ENCODE data around the gene RPL22.

GRCh38 chr1:6145864-6146410 lies 53.5 kb downstream of the RPL22 start:
- TF ChIP-seq, protein P1, sequence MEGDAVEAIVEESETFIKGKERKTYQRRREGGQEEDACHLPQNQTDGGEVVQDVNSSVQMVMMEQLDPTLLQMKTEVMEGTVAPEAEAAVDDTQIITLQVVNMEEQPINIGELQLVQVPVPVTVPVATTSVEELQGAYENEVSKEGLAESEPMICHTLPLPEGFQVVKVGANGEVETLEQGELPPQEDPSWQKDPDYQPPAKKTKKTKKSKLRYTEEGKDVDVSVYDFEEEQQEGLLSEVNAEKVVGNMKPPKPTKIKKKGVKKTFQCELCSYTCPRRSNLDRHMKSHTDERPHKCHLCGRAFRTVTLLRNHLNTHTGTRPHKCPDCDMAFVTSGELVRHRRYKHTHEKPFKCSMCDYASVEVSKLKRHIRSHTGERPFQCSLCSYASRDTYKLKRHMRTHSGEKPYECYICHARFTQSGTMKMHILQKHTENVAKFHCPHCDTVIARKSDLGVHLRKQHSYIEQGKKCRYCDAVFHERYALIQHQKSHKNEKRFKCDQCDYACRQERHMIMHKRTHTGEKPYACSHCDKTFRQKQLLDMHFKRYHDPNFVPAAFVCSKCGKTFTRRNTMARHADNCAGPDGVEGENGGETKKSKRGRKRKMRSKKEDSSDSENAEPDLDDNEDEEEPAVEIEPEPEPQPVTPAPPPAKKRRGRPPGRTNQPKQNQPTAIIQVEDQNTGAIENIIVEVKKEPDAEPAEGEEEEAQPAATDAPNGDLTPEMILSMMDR (conservative IDR thresholded peaks at IDR 0.05; ENCODE audit: low read depth, low read length) = no peak
- TF ChIP-seq POLR2A (IDR thresholded peaks at IDR 0.05; ENCODE audit: low read depth, low read length) (no peak), CEBPB (IDR thresholded peaks at IDR 0.05; ENCODE audit: low read depth, low read length) (no peak), CHD1 (IDR thresholded peaks at IDR 0.05; ENCODE audit: low read depth, low read length) (no peak), USF2 (IDR thresholded peaks at IDR 0.05; ENCODE audit: low read depth, low read length) (no peak), SMC3 (IDR thresholded peaks at IDR 0.05; ENCODE audit: low read depth, low read length) (no peak)
- TF ChIP-seq, protein P2, sequence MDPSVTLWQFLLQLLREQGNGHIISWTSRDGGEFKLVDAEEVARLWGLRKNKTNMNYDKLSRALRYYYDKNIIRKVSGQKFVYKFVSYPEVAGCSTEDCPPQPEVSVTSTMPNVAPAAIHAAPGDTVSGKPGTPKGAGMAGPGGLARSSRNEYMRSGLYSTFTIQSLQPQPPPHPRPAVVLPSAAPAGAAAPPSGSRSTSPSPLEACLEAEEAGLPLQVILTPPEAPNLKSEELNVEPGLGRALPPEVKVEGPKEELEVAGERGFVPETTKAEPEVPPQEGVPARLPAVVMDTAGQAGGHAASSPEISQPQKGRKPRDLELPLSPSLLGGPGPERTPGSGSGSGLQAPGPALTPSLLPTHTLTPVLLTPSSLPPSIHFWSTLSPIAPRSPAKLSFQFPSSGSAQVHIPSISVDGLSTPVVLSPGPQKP (IDR thresholded peaks at IDR 0.05; ENCODE audit: borderline replicate concordance, low read depth, low read length) = no peak

All from IMR-90 (cell line).